Measurements from ENCODE around the gene LRP2.
"Not testable (repeated sequence)": the region's sequence is repeated elsewhere in the genome, so short reads cannot be mapped to it uniquely, and the experiment has no call there.

LRP2 gene

GRCh38 chr2:169330555-169331198, 31.7 kb downstream of the LRP2 start:
- no peak overlapping the region for H3K4me3 Mint-ChIP-seq
- H3K27me3 Mint-ChIP-seq = peaks cover 16% of the 10 kb centered on the region
- H3K36me3 Mint-ChIP-seq (ENCODE audit: low read depth) = no peaks in the 10 kb centered on the region

DNA sequence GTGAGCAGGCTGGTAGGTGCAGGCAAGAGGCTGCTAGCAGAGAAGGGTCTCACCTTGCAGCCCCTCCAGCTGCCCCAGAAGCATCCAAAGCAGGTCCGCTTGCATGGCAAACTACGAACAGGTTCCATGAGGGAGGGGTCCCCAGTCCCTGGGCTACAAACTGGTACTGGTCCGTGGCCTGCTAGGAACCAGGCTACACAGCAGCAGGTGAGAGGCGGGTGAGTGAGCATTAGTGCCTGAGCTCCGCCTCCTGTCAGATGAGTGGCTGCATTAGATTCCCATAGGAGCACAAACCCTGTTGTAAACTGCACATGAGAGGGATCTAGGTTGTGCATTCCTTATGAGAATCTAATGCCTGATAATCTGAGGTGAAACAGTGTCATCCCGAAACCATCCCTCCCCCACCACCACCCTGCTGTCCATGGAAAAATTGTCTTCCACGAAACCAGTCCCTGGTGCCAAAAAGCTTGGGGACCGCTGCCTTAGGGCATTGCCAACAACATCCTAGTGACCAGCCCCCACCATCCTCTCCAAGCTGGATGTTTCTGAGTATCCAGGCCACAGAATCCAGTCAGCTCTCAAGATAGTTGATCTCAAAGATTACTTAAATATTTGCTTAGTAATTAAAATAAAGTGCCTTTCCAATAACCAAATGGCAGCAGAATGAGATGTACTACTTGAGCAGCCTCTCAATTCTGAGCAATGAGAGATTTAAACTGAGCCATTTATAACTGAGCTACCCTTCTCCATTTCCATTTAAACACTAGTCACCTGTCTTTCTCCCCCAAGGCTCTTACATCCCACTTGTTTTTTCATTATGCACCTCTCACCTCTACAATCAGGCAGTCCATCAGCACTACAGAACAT, 32.4 kb downstream of the LRP2 start:
- no peak for DNase-seq
- Mint-ChIP-seq H3K4me3 (no peak overlapping the region), H3K36me3 (ENCODE audit: low read depth) (no peaks in the 10 kb centered on the region), H3K4me1 (ENCODE audit: low read depth) (no peaks in the 10 kb centered on the region), H3K27ac (no peak overlapping the region), H3K27me3 (peaks cover 16% of the 10 kb centered on the region), H3K9me3 (no peaks in the 10 kb centered on the region)

More at GRCh38 chr2:169330555-169331198, 31.7 kb downstream of the LRP2 start:
- DNase-seq = no peak
- Mint-ChIP-seq H3K27ac (no peak overlapping the region), H3K4me1 (ENCODE audit: low read depth) (no peaks in the 10 kb centered on the region), H3K9me3 (no peaks in the 10 kb centered on the region)

GRCh38 chr2:169328785-169329184, 33.5 kb downstream of the LRP2 start:
- Mint-ChIP-seq H3K4me3 (no peak overlapping the region), H3K27ac (no peak overlapping the region), H3K9me3 (no peaks in the 10 kb centered on the region), H3K27me3 (peaks cover 16% of the 10 kb centered on the region), H3K4me1 (ENCODE audit: low read depth) (no peaks in the 10 kb centered on the region), H3K36me3 (ENCODE audit: low read depth) (no peaks in the 10 kb centered on the region)
- DNase-seq = no peak

DNA sequence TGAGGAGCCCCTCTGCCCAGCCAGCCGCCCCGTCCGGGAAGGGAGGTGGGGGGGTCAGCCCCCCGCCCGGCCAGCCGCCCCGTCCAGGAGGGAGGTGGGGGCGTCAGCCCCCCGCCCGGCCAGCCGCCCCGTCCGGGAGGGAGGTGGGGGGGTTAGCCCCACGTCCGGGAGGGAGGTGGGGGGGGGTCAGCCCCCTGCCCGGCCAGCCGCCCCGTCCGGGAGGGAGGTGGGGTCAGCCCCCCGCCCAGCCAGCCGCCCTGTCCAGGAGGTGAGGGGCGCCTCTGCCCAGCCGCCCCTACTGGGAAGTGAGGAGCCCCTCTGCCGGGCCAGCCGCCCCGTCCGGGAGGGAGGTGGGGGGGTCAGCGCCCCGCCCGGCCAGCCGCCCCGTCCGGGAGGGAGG, 34.5 kb downstream of the LRP2 start:
- DNase-seq; H3K4me1 Mint-ChIP-seq (ENCODE audit: low read depth); H3K4me3 Mint-ChIP-seq; H3K9me3 Mint-ChIP-seq; H3K36me3 Mint-ChIP-seq (ENCODE audit: low read depth); H3K27ac Mint-ChIP-seq: not testable (repeated sequence)
- peaks cover 21% of the 10 kb centered on the region for H3K27me3 Mint-ChIP-seq

- H3K4me3 Mint-ChIP-seq; H3K36me3 Mint-ChIP-seq (ENCODE audit: low read depth); H3K27ac Mint-ChIP-seq; DNase-seq; H3K9me3 Mint-ChIP-seq; H3K4me1 Mint-ChIP-seq (ENCODE audit: low read depth): not testable (repeated sequence)
- H3K27me3 Mint-ChIP-seq = peaks cover 25% of the 10 kb centered on the region
These were observed 36.4 kb downstream of the LRP2 start for GRCh38 chr2:169325886-169326285.

- Mint-ChIP-seq H3K4me3 (no peak overlapping the region), H3K9me3 (no peaks in the 10 kb centered on the region), H3K27me3 (peaks cover 27% of the 10 kb centered on the region), H3K36me3 (ENCODE audit: low read depth) (no peaks in the 10 kb centered on the region), H3K4me1 (ENCODE audit: low read depth) (no peaks in the 10 kb centered on the region), H3K27ac (no peak overlapping the region)
- DNase-seq = no peak
These were observed 37.6 kb downstream of the LRP2 start for GRCh38 chr2:169324581-169325260.

DNA sequence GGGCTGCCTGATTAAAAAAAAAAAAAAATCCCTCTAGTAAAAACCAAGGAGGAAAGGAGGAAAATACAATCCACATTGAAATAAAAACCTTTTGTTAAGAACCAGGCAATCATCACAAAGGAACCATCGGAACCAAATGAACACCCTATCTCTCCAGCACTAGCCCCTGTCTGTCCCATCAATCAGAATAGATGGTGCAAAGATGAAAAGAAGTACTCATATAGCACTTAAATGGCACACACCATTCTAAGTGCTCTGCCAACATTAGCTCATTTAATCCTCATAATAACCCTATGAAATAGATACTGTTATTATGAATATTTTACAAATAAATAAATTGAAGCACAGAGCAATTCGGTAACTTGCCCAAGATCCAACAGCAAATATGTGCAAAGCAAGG, 38.5 kb downstream of the LRP2 start:
- no peak for DNase-seq
- Mint-ChIP-seq H3K4me1 (ENCODE audit: low read depth) (no peaks in the 10 kb centered on the region), H3K27ac (no peak overlapping the region), H3K36me3 (ENCODE audit: low read depth) (no peaks in the 10 kb centered on the region), H3K27me3 (peaks cover 21% of the 10 kb centered on the region), H3K9me3 (no peaks in the 10 kb centered on the region), H3K4me3 (no peak overlapping the region)

- no peak for DNase-seq
- H3K4me1 Mint-ChIP-seq (ENCODE audit: low read depth) = no peaks in the 10 kb centered on the region
- peaks cover 32% of the 10 kb centered on the region for H3K27me3 Mint-ChIP-seq
- H3K27ac Mint-ChIP-seq = no peak overlapping the region
- H3K4me3 Mint-ChIP-seq = no peak overlapping the region
- no peaks in the 10 kb centered on the region for H3K9me3 Mint-ChIP-seq
- H3K36me3 Mint-ChIP-seq (ENCODE audit: low read depth) = no peaks in the 10 kb centered on the region
These were observed 41.8 kb downstream of the LRP2 start for GRCh38 chr2:169320561-169320960.

DNA sequence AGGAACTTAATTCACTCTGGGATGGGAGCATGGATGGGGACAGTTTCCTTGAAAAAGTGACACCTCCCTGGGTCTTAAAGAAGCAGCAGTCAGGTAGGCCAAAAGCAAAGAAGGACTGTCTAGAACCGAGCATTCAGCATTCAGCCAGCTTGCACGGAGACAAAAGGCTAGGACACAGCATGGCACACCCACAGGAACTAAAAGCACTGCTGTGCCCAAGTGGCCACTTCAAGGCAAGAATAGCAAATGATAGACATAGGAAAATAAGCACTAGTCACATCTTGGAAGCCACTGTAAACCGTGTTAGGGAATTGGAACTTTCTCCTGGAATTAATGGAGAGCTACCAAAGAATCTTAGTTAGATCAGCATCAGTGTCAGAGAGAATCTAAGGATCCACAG, 47.0 kb downstream of the LRP2 start:
- Mint-ChIP-seq H3K27ac (no peak overlapping the region), H3K4me3 (no peak overlapping the region), H3K4me1 (ENCODE audit: low read depth) (no peaks in the 10 kb centered on the region), H3K27me3 (peaks cover 40% of the 10 kb centered on the region), H3K36me3 (ENCODE audit: low read depth) (no peaks in the 10 kb centered on the region), H3K9me3 (no peaks in the 10 kb centered on the region)
- DNase-seq = no peak

DNA sequence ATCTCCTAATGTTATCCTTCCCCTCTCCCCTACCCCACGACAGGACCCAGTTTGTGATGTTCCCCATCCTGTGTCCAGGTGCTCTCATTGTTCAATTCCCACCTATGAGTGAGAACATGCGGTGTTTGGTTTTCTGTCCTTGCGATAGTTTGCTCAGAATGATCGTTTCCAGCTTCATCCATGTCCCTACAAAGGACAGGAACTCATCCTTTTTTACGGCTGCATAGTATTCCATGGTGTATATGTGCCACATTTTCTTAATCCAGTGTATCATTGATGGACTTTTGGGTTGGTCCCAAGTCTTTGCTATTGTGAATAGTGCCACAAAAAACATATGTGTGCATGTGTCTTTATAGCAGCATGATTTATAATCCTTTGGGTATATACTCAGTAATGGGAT, 54.0 kb downstream of the LRP2 start:
- not testable (repeated sequence) for H3K4me3 Mint-ChIP-seq; H3K4me1 Mint-ChIP-seq (ENCODE audit: low read depth); H3K27ac Mint-ChIP-seq; H3K9me3 Mint-ChIP-seq; DNase-seq; H3K36me3 Mint-ChIP-seq (ENCODE audit: low read depth)
- peaks cover 12% of the 10 kb centered on the region for H3K27me3 Mint-ChIP-seq

- not testable (repeated sequence) for H3K27ac Mint-ChIP-seq, H3K27me3 Mint-ChIP-seq
These were observed 57.6 kb downstream of the LRP2 start for GRCh38 chr2:169304689-169305088.

DNA sequence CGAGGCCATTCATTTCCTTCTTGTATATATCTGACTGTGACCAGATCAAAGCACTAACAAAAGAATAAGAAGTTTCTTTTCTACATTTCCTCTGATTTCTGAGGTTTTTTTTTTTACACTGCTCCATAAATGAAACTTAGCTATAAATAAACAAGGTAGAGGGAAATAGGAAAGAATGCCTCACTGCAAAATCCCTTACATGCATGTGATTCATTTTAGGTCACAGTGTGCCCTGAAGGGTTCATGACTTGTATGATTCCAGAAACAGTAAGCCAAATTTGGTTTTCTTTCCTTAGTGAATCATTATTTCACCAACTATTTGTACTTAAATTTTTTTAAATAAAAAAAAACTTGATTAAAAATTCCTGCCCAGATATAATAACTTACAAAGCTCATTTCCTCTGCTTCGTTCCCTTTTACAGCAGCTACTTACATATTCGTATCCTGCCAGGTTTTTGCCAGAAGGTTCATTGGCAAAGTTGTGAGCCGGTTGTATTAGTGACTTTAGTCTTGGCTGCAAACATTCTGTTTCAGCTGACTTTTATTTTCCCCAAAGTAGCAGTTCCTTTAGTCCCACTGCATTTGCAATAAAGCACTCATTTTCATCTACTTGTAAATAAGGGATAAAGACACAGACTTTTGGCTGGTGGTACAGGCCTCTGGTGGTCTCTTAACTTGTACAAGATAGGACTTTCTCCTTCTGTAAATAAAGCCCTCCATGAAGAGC, 58.6 kb downstream of the LRP2 start:
- no peaks in the 10 kb centered on the region for H3K9me3 Mint-ChIP-seq
- H3K4me3 Mint-ChIP-seq = no peak overlapping the region
- no peaks in the 10 kb centered on the region for H3K36me3 Mint-ChIP-seq (ENCODE audit: low read depth)
- DNase-seq = no peak
- H3K27me3 Mint-ChIP-seq = peaks cover 4% of the 10 kb centered on the region
- H3K27ac Mint-ChIP-seq = no peak overlapping the region
- no peaks in the 10 kb centered on the region for H3K4me1 Mint-ChIP-seq (ENCODE audit: low read depth)

More at GRCh38 chr2:169304689-169305088, 57.6 kb downstream of the LRP2 start:
- not testable (repeated sequence) for DNase-seq; H3K4me3 Mint-ChIP-seq; H3K4me1 Mint-ChIP-seq (ENCODE audit: low read depth); H3K9me3 Mint-ChIP-seq; H3K36me3 Mint-ChIP-seq (ENCODE audit: low read depth)

DNA sequence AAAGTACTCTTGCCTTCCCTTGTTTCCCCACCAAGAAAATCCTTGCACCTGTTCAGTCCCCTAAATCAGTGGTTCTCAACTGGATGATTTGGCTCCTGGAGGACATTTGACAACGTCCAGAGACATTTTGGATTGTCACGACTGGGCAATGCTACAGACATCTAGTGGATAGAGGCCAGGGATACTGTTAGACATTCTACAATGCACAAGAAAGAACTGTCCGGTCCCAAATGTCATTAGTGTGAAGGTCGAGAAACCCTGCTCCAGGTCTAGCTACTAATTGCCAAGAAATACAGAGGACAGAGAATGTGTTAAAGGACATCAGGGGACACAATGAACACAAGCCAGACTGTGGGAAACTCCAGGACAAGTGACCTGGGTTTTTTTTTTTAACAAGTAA, 60.0 kb downstream of the LRP2 start:
- H3K9me3 Mint-ChIP-seq = no peaks in the 10 kb centered on the region
- no peak overlapping the region for H3K27ac Mint-ChIP-seq
- no peak overlapping the region for H3K4me3 Mint-ChIP-seq
- H3K36me3 Mint-ChIP-seq (ENCODE audit: low read depth) = no peaks in the 10 kb centered on the region
- H3K27me3 Mint-ChIP-seq = peaks cover 11% of the 10 kb centered on the region
- H3K4me1 Mint-ChIP-seq (ENCODE audit: low read depth) = no peaks in the 10 kb centered on the region
- no peak for DNase-seq

- Mint-ChIP-seq H3K36me3 (ENCODE audit: low read depth) (no peaks in the 10 kb centered on the region), H3K4me3 (no peak overlapping the region), H3K9me3 (no peaks in the 10 kb centered on the region), H3K27ac (no peak overlapping the region), H3K27me3 (peaks cover 11% of the 10 kb centered on the region), H3K4me1 (ENCODE audit: low read depth) (no peaks in the 10 kb centered on the region)
- DNase-seq = no peak
These were observed 60.6 kb downstream of the LRP2 start for GRCh38 chr2:169301596-169302335.

All from activated T-cell treated with anti-CD3 and anti-CD28 coated beads, Interleukin-2, amount 50 U/mL, for 24 hours (primary cell).